GM19193 (cell line): ENCODE results near the gene PER1.
A peak's percentile ranks its signal among the peaks of the same experiment; 100 is the strongest.

Experiments
- POLR2A ChIP-seq: IDR thresholded peaks from 4 replicates; pipeline ENCODE4 v1.6.1; 2011; ENCODE audit not compliant: insufficient read depth, insufficient read length; ENCODE audit errors: extremely low read depth

PER1 gene

DNA sequence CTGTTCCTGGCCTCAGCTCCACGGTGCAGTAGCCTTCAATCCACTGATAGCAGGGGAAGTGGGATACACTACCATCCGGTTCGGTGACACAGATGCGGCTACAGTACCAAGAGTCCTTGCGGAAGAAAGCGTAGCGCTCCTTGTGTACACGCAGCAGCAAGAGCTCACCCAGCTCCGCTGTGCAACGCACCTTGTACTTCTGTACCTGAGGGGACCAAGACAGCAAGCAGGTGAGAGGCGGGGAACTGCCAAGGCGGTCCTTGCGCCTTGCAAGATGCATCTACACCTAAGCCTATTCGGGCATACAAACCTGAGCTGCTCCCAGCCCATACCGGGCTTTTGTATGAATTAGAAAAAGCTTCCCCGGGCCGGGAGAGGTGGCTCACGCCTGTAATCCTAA is 35.4 kb downstream of the PER1 start:
- TF ChIP-seq POLR2A = no peak

DNA sequence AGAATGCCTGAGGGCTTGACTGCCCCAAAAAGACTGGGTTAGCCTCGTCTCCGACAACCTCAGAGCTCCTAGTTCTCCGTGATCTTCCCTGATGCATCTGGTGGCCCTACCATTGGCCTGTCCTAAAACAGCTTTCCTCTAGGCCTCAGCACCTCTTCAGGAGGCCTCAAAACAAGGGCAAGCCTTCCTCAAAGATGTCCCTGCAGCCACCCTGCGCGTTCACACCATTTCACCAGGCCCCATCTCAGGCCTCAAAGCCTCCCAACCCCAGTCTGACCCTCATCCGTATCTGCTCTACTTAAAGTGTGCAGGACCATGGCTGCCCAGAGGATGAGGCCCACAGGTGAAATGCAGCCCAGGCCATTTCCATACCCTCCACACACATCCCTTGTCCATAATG is 41.3 kb downstream of the PER1 start:
- no peak for TF ChIP-seq POLR2A

DNA sequence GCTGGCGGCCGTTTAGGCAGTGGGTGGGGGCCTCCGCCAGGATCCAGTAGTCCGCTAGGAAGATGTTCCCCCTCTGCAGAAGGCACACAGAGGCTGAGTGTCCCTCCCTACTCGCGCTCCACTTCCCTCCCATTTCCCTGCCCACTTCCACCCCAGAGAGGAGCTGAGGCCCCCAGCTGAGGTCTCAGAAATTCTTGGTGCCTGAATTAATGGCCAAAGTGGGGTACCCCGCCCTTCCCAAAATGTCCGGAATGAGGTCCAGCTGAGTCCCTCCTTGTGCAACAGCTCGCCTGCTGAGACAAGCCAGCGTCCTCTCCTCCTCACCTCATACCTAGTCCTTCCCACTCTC is 41.8 kb downstream of the PER1 start:
- no peak for TF ChIP-seq POLR2A

DNA sequence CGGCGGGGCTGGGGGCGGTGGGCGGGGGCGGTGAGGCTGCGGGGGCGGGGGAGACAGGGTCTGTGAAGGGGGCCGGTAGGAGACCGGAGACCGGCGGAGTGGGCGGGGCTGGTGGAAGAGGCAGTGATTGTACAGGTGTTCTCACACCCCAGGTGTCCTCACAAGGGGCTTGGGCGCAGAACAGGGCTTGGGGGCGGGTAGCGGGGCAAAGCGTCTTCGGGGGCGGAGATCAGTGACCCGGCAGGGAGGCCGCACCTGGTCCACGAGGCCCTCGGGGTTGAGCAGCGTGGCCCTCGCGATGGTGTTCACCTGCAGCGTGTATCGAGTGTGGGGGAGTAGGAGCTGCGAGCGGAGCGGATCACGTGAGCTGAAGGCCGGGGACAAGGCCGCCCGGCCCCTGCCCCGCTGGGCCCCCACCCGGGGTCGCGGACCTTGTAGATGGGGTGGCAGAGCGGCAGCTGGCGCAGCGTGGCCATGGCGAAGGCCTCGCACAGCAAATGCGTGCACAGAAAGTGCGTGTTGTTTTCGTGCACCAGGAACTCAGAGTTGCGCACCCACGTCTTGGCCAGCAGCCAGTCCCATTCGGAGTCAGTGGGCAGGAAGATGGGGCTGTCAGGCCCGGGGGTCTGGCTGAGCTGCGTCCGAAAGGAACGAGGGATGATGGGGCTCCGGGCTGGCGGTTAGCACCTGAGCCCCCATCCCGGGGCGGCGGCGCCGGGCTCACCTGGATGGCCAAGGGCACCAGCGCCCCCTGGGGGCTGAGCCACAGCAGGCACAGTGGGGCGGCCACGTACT is 42.3 kb downstream of the PER1 start:
- TF ChIP-seq POLR2A = no peak

DNA sequence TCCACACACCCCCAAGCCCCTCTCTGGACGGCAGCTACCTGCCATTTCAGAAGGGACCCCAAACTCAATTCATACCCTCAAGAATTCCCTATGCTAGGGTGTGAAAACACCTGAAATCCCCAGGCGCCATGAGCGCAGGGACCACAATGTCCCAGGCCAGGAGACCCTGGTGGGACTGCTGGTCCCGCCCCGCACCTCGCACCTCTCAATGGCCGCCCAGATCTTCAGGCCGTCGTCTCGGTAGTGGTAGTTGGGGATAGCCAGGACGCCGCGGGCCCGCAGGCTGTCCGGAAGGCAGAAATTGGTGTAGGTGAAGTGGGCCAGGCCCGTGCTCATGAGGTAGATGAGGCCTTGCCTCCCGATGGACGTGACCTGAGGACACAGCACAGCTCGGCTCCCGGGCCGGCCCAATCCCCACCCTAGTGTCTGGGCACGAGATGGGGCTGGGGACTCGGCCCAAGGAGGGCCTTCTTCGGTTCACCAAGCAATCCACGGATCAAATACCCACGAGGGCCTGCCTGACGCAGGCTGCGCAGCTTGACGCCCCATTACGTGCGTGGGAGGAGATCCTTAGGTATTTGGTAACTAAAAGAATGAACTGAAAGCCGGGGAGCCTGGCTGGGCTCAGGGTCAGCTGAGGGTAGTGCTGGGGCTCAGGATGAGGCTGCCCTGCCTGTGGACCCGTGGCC is 43.1 kb downstream of the PER1 start:
- no peak for TF ChIP-seq POLR2A

DNA sequence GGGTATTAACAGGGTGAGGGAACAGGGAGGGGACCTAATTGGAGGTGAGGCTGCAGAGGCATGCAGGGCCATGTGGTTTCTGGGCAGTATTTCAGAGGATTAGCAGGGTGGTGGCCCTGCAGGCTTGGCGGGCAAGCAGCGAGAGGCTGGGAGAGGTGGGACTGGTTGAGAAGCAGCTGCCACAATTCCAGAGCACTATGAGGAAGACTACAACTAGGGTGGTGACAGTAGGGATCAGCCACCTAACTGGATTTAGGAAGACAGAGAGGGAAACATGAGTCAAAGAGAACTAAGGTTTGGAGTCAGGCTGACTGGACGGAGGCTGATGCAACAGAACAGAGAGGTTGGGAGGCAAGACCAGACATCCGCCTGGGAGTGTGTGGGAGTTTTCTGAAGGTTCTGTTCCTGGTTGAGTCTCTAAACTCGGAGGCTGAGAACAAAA is 46.2 kb downstream of the PER1 start:
- no peak for TF ChIP-seq POLR2A

DNA sequence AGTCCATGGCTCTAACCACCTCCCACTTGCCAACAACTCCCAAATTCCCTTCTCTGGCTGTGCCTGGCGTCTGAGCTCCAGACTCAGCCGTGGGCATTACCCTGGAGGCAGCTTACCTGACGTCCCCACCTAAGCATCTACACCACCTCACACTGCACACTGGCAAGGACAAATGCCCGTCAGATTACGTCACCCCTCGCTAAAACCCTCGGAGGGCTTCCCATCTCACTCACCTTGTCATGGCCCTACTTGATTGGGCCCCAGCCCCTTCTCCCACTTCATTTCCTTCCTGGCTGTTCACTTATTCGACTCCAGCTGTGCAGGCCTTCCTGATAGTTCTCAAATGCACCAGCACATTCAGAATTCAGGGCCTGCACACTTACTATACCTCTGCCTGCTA is 47.3 kb downstream of the PER1 start:
- TF ChIP-seq POLR2A = no peak

DNA sequence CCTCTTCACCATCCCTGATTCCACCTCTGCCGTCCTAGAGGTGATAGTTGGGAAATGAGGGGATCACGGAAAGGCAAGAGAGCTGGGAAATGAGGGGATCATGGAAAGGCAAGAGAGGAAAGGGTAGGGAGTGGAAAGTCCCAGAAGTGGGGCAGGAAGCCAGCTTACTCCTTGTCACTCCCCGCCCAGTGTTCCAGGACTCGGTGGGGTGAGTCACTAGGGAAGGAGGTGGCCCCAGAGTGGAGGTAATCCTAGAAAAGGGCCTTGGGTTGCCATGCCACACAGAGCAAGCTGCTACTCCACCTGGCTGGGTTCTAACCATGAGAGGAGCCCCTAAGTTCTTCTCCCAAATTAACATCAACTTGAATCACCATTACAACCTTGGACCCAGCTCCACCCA is 48.7 kb downstream of the PER1 start:
- TF ChIP-seq POLR2A = no peak

DNA sequence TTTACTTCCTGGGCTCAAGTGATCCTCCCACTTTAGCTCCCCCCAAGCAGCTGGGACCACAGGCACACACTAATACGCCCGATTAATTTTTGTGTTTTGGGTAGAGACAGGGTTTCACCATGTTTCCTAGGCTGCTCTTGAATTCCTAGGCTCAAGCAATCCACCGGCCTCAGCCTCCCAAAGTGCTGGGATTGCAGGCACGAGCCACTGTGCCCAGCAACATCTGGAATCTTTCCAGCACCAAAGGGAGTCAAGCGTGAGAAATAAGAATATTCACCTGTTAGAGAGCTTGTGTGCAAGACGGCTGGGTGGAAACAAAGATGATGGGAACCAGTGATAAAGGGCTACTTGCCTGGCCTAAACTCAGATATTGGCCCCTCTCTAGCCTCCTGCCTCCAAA is 50.5 kb downstream of the PER1 start:
- TF ChIP-seq POLR2A = no peak

DNA sequence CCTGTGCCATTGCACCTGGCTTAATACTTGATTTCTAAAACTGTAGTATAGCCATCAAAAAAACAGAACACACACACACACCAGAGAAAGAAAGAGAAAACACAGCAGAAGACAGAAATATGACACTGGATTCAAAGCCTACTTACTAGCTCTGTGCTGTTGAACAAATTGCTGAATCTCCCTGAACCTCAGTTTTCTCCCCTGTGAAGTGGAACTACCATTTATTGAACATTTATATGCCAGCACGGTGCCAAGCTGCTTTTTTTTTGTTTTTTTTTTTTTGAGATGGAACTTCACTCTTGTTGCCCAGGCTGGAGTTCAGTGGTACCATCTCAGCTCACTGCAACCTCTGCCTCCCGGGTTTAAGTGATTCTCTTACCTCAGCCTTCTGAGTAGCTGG is 51.4 kb downstream of the PER1 start:
- no peak for TF ChIP-seq POLR2A

DNA sequence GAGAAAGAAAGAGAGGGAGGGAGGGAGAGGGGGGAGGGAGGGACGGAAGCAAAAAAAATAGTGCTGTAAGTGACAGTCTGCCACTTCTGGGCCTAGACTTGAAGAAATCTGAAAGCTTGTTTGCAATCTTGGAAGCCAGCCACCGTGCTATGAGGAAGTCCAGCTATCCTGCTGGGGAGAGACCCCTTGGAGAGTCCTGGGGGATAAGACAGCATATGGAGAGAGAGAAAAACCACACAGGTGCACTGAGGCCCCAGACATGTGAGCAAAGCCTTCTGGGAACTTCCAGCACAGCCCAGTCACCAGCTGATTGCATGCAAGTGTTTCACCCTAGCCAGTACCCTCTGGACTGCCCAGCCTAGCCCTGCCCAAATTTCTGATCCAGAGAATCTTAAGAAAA is 52.1 kb downstream of the PER1 start:
- TF ChIP-seq POLR2A = no peak

DNA sequence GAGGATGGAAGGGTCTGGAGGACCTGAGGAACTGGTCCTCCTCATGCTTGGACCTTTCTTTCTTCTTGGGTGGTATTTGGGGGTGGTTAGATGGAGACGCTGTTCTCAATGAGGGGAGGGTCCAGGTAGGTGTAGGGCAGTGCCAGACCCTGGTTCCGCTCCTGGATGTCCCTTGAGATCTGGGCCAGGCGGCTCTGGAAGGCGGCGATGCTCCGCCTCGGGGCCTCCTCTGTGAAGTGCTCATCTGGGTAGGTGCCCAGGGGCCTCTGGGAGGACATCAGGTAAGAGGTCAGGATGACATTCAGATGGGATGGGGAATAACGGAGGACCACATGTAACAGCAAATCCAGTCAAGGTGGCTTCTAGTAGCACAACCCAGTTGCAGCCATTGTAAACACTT is 55.7 kb downstream of the PER1 start:
- no peak for TF ChIP-seq POLR2A

DNA sequence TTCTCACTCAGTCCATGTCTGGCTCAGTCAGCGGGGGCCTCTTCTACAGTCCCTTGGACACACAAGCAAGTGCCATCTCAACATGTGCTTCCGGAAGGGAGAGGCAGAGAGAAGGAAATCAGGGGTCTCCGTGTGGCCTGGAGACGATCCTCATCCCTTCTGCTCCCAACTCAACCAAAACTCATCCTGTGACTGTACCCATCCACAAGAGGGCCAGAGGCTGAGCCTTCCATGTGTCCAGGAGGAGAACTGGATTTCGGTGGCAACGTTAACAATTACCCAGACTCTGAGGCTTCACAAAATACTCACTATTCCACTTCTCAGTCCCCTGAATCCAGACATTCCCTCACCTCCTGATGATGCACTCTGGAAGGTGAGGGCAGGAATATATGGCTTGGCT is 56.8 kb downstream of the PER1 start:
- TF ChIP-seq POLR2A = no peak

DNA sequence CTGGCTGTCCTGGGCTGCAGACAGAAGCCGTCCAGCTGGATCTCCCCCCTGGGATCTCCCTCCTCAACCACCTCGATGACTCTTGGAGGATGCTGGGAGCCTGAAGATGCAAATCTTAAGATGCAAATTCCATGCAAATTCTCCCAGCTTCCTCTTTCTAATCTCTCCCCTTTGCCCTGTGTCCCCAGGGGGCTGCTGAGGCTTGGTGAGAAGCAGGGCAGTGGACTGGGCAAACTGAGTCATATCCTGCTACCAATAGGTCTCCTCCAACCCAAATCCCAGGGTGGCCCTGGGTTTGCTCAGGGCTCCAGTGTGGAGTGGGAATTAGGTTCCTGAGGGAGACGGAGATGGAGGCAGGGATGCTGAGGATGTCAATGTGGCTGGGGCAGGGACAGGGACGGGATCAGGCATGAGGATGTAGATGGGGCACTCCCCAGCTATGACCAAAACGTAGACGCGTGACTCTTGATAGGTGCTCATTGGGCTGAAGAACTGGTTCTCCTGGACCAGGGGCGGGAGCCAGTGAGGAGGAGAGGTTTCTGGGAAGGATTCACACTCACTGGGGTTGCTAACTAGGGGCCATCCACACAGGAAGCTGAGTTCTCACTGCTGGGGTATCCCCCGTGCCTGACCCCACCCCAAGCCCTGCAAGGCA is 61.0 kb downstream of the PER1 start:
- TF ChIP-seq POLR2A = peak; percentile 40
